Measurements from ENCODE around the gene TCP11X2. TPM values are rescaled to one million over a fixed set of nuclear protein-coding genes. Genes with fewer than 3 reads are reported as not detected.
"Not testable (repeated sequence)": the region's sequence is repeated elsewhere in the genome, so short reads cannot be mapped to it uniquely, and the experiment has no call there.

Gene TCP11X2
- total RNA-seq, 1 experiment from 2014 or later, result not detected

DNA sequence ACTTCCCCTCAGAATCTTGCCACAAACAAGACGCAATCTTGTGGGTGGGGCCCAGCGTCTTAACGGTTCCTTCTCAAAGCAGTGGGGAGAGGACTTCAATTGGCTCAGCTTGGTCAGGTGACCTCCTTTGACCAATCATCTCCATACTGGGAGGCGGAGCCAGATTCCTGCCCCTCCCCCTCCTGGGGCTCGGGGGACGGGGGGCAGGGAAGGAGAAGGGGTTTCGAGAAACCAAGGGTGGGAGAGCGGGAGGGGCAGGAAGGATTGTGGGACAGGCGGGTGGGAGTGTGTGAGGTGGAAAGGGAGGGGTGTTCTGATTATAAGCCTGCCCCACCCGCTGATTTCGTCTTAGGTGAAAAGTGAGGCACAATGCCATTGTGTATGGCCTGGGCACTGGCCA, 31.7 kb downstream of the TCP11X2 start, which contains the start of gene NXF2B:
Gene NXF2B (minus strand): TSS at position 101 of the 400 bp plus-strand sequence. CDS start 59,972 bp downstream, outside the sequence.
- H4K20me1 ChIP-seq (ENCODE audit: insufficient read depth), result not testable (repeated sequence)

DNA sequence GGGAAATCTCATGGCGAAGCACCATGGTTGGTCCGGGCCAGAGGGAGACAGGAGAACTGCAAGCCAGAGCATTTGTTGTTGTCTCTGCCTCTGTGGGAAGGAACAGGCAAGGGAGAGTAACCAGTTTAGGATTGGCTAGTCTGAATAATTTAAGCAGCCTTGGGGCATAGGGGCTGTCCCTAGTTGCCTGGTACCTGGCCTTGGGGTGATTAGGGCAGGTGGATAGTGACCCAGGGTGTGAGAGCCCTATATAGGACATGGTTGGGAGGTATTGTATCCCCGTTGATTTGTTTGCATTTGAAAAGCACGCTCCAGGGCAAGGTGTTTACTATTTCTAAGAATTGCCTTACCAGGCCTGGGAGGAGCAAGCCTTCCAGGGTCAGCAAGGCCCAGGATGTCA, 57.1 kb downstream of the TCP11X2 start:
- H3K9ac ChIP-seq (ENCODE audit: low read length); H3K9me3 ChIP-seq (ENCODE audit: control insufficient read depth in 1 of 2, insufficient read depth in 1 of 2, low read depth in 1 of 2, low read length in 2 of 2); H3K4me2 ChIP-seq (ENCODE audit: low read length); H3K27ac ChIP-seq (ENCODE audit: low read depth, low read length); H3K4me3 ChIP-seq (replicated peaks in 1 of 2; ENCODE audit: low read depth in 1 of 2, low read length in 2 of 2); H2AFZ ChIP-seq (ENCODE audit: low read depth, low read length, poor library complexity, severe bottlenecking); intact Hi-C loops (cut with micrococcal nuclease); RAD21 ChIA-PET (ENCODE audit: low non-redundant PET in 1 of 2, low total read pairs in 2 of 2, uncharacterized antibody in 2 of 2, unreplicated experiment in 2 of 2); H3K9me2 ChIP-seq (ENCODE audit: insufficient read depth); BruUV-seq (replicated peaks); H4K20me1 ChIP-seq (ENCODE audit: insufficient read depth); H3K4me1 ChIP-seq (ENCODE audit: control insufficient read depth in 1 of 2, insufficient read depth in 2 of 2, low read length in 2 of 2); H3K36me3 ChIP-seq (ENCODE audit: control insufficient read depth in 1 of 2, insufficient read depth in 2 of 2, low read length in 2 of 2); H3K27me3 ChIP-seq (ENCODE audit: insufficient read depth, low read length); ATAC-seq; POLR2A ChIA-PET; DNase-seq (ENCODE audit: low read depth, low spot score); CTCF ChIA-PET; H3K79me2 ChIP-seq (ENCODE audit: insufficient read depth, low read length): not testable (repeated sequence)

More for the DNA sequence above, 31.7 kb downstream of the TCP11X2 start, which contains the start of gene NXF2B:
- H3K27me3 ChIP-seq (ENCODE audit: insufficient read depth, low read length); intact Hi-C loops (cut with micrococcal nuclease); H3K4me3 ChIP-seq (replicated peaks in 1 of 2; ENCODE audit: low read depth in 1 of 2, low read length in 2 of 2); H3K79me2 ChIP-seq (ENCODE audit: insufficient read depth, low read length); H3K9me3 ChIP-seq (ENCODE audit: control insufficient read depth in 1 of 2, insufficient read depth in 1 of 2, low read depth in 1 of 2, low read length in 2 of 2); RAD21 ChIA-PET (ENCODE audit: low non-redundant PET in 1 of 2, low total read pairs in 2 of 2, uncharacterized antibody in 2 of 2, unreplicated experiment in 2 of 2); H3K36me3 ChIP-seq (ENCODE audit: control insufficient read depth in 1 of 2, insufficient read depth in 2 of 2, low read length in 2 of 2); CTCF ChIA-PET; H3K9me2 ChIP-seq (ENCODE audit: insufficient read depth); H3K27ac ChIP-seq (ENCODE audit: low read depth, low read length); BruUV-seq (replicated peaks); H3K4me1 ChIP-seq (ENCODE audit: control insufficient read depth in 1 of 2, insufficient read depth in 2 of 2, low read length in 2 of 2); H2AFZ ChIP-seq (ENCODE audit: low read depth, low read length, poor library complexity, severe bottlenecking); ATAC-seq; DNase-seq (ENCODE audit: low read depth, low spot score); H3K9ac ChIP-seq (ENCODE audit: low read length); H3K4me2 ChIP-seq (ENCODE audit: low read length); POLR2A ChIA-PET: not testable (repeated sequence)

Other genes with a start within 250 kb of the TCP11X2 start
- gene NXF2, start 224.6 kb downstream of the TCP11X2 start, total RNA-seq (2021; ENCODE audit: unreplicated experiment), result not detected
- gene NXF2B, start 31.8 kb downstream of the TCP11X2 start, total RNA-seq (2021; ENCODE audit: unreplicated experiment), result not detected
- 17.0 TPM for gene TMSB15A, start 44.9 kb upstream of the TCP11X2 start, total RNA-seq (2021; ENCODE audit: unreplicated experiment)
- gene ARMCX5, start 127.7 kb upstream of the TCP11X2 start, total RNA-seq (2021; ENCODE audit: unreplicated experiment), result 11.7 TPM
- gene GPRASP1, start 179.7 kb upstream of the TCP11X2 start, total RNA-seq (2021; ENCODE audit: unreplicated experiment), result 1.1 TPM
- 2.1 TPM for gene GPRASP2, start 240.6 kb upstream of the TCP11X2 start, total RNA-seq (2021; ENCODE audit: unreplicated experiment)
- 3.1 TPM for gene GPRASP3, start 248.9 kb upstream of the TCP11X2 start, total RNA-seq (2021; ENCODE audit: unreplicated experiment)

Data from HCT116 (cell line).